Ovary (tissue), 3 donors: ENCODE results near the gene PHPT1.

Experiments
- CTCF ChIP-seq, 3 donors: fragments of 450-650 bp in 2 of 3; fragments of 200-600 bp in 1 of 3; IDR thresholded peaks; one replicate each; pipeline versions ENCODE4 v1.5.1 to v1.8.0; 2016 to 2022; ENCODE audit warnings: antibody characterized with exemption in 3 of 3, mild to moderate bottlenecking in 1 of 3
- EP300 ChIP-seq: sonication (generic); formaldehyde crosslinking; IDR thresholded peaks from one replicate; pipeline ENCODE4 v1.6.1; 2017; ENCODE audit warnings: antibody characterized with exemption
- POLR2A ChIP-seq: fragments of 450-650 bp; IDR thresholded peaks from one replicate; pipeline ENCODE4 v1.6.1; 2017; ENCODE audit warnings: antibody characterized with exemption, mild to moderate bottlenecking, moderate library complexity
- donor health status: DM: no; HTN: no; CAD: no.

GRCh38 chr9:136814725-136815421, 34.3 kb upstream of the PHPT1 start:
- no peak for TF ChIP-seq CTCF (IDR thresholded peaks at IDR 0.05)
- no peak for TF ChIP-seq POLR2A
- TF ChIP-seq EP300, result no peak
